Colon (tissue), 2 donors: ENCODE data around the gene NUMA1.

Source experiments
- FAIRE-seq: peaks from 2 replicates; lab custom pipeline; 2012; peaks lifted over from hg19 to GRCh38; lab: Jason Lieb, UNC
- donor health status: control.
- donor health status: control.

The NUMA1 gene

GRCh38 chr11:72013765-72014711 is 66.3 kb downstream of the NUMA1 start:
- FAIRE-seq = no peak

- no peak for FAIRE-seq
Measured at GRCh38 chr11:72012897-72013721, 67.2 kb downstream of the NUMA1 start.

- FAIRE-seq = no peak
Measured at GRCh38 chr11:72012091-72012630, 68.2 kb downstream of the NUMA1 start.

GRCh38 chr11:72010529-72011233 is 69.7 kb downstream of the NUMA1 start:
- no peak for FAIRE-seq

GRCh38 chr11:72009156-72009555 is 71.2 kb downstream of the NUMA1 start:
- no peak for FAIRE-seq

- no peak for FAIRE-seq
Measured at GRCh38 chr11:72008728-72009127, 71.6 kb downstream of the NUMA1 start.

- FAIRE-seq = no peak
Measured at GRCh38 chr11:72007587-72007986, 72.8 kb downstream of the NUMA1 start.

GRCh38 chr11:72007089-72007476 is 73.3 kb downstream of the NUMA1 start:
- no peak for FAIRE-seq

- FAIRE-seq = no peak
Measured at GRCh38 chr11:72006309-72007088, 73.8 kb downstream of the NUMA1 start.

GRCh38 chr11:72005347-72006260 is 74.7 kb downstream of the NUMA1 start:
- no peak for FAIRE-seq

- FAIRE-seq = no peak
Measured at GRCh38 chr11:72004515-72005346, 75.6 kb downstream of the NUMA1 start.

GRCh38 chr11:72003776-72004171 is 76.6 kb downstream of the NUMA1 start:
- FAIRE-seq = no peak

GRCh38 chr11:72002841-72003775 is 77.2 kb downstream of the NUMA1 start:
- no peak for FAIRE-seq

GRCh38 chr11:72001834-72002591 is 78.3 kb downstream of the NUMA1 start:
- FAIRE-seq = no peak

GRCh38 chr11:72001285-72001684 is 79.1 kb downstream of the NUMA1 start:
- no peak for FAIRE-seq

GRCh38 chr11:72000202-72000867 is 80.0 kb downstream of the NUMA1 start:
- FAIRE-seq = no peak

GRCh38 chr11:71999798-72000197 is 80.5 kb downstream of the NUMA1 start:
- no peak for FAIRE-seq
